ENCODE data around the gene SMIM45. TPM values are rescaled to one million over a fixed set of nuclear protein-coding genes. Genes with fewer than 3 reads are reported as not detected.

The SMIM45 gene

GRCh38 chr22:41998361-41999261 lies 46.7 kb downstream of the SMIM45 start, which contains the start of gene WBP2NL:
Gene WBP2NL, plus strand, starts transcription at chr22:41998788. Its CDS starts 31 bp downstream, at chr22:41998819.
- no peak for DNase-seq (ENCODE audit: low read depth)

DNA sequence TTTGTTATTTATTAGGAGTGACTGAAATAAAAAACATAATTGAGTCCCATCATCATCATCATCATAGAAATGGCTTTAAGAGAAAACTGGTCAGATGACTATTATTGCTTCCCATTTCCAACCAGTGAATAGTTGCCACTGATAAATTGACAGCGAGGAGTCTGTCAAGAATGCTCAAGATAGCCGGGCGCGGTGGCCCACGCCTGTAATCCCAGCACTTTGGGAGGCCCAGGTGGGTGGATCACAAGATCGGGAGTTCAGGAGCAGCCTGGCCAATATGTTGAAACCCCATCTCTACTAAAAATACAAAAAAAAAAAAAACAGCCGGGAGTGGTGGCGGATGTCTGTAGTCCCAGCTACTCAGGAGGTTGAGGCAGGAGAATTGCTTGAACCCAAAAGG lies 48.5 kb downstream of the SMIM45 start:
- DNase-seq (ENCODE audit: low read depth) = no peak

DNA sequence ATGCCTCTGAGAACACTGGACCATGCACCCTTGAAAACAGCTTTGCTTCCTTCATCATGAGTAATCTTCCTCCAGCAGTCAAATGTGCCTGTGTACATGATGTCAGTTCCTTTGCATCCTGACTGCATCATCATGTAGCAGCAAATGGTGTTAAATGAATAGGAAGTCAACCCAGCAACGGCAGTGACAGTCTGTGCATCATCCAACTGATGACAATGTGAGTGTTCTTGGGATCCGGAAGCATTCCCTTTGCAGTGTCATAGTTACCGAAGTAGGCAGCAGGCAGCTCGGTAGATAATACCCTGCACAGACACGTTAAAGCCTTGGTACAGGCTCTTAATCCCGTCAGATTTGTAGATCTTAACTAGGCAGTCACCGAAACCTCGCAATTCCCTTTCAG lies 49.2 kb downstream of the SMIM45 start:
- DNase-seq (ENCODE audit: low read depth) = no peak

DNA sequence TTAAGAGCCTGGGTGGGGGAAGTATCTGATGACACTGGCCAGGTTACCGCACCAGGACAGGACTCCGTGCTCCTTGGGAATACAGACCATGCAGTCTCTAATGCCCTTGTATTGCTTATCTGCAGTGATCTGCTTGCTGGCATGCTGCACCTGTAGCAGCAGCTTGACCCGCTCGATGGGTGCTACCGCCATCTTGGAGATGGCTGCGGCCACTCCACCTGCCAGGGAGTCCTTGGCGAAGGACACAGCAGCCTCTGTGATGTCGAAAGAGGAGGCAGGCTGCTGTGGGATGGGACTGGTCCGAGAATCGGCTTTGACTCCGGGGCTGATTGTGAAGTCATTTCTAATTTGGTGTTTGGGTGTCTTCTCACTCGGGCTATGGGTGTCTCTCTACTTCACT lies 49.8 kb downstream of the SMIM45 start:
- no peak for DNase-seq (ENCODE audit: low read depth)

- DNase-seq (ENCODE audit: low read depth) = no peak
Measured at GRCh38 chr22:42007922-42008321, 56.0 kb downstream of the SMIM45 start.

Other genes starting within 250 kb of the SMIM45 start
- 12.3 and 22.1 TPM in 2 replicates for gene CCDC134, start 151.5 kb upstream of the SMIM45 start, total RNA-seq
- gene SREBF2, start 119.0 kb upstream of the SMIM45 start, total RNA-seq = 120 and 152 TPM in 2 replicates
- gene SHISA8, start 37.1 kb upstream of the SMIM45 start, total RNA-seq = 0.27 TPM in 1 of 2 replicates, not detected in the other
- 0.10 and 0.53 TPM in 2 replicates for gene TNFRSF13C, start 25.3 kb upstream of the SMIM45 start, total RNA-seq
- gene CENPM, start 5.0 kb upstream of the SMIM45 start, total RNA-seq = 0.64 and 0.88 TPM in 2 replicates
- gene SEPTIN3, start 17.3 kb downstream of the SMIM45 start, total RNA-seq = not detected in 2 replicates
- not detected in 2 replicates for gene WBP2NL, start 46.6 kb downstream of the SMIM45 start, total RNA-seq
- gene NAGA, start 118.7 kb downstream of the SMIM45 start, total RNA-seq = 16.8 and 19.7 TPM in 2 replicates
- 10.2 and 18.6 TPM in 2 replicates for gene PHETA2, start 122.1 kb downstream of the SMIM45 start, total RNA-seq
- 6.4 and 9.8 TPM in 2 replicates for gene SMDT1, start 127.5 kb downstream of the SMIM45 start, total RNA-seq
- 80.0 and 86.0 TPM in 2 replicates for gene NDUFA6, start 138.6 kb downstream of the SMIM45 start, total RNA-seq
- not detected in 2 replicates for gene CYP2D6, start 178.7 kb downstream of the SMIM45 start, total RNA-seq

All from myocyte (in vitro differentiated cells).